ENCODE measurements around the gene PRSS58. TPM values are rescaled to one million over a fixed set of nuclear protein-coding genes. Genes with fewer than 3 reads are reported as not detected.

PRSS58 gene
- total and polyA plus RNA-seq, 10 donors, result not detected

- Histone ChIP-seq H3K9me3 (no peaks in the 10 kb centered on the region), H3K4me3 (no peak overlapping the region), H3K36me3 (no peaks in the 10 kb centered on the region), H3K4me1 (no peaks in the 10 kb centered on the region), H3K27me3 (replicated peaks in 1 of 7) (peaks cover 0 to 12% (median 0%) of the 10 kb centered on the region in 7 donors), H3K27ac (no peak overlapping the region)
- WGBS, 5 donors, result 61 to 74% (median 67%) methylated on average over 7 of the region's 7 CpGs
- DNase-seq, result no peak
- TF ChIP-seq POLR2A (IDR thresholded peaks at IDR 0.05) (no peak), POLR2AphosphoS5 (IDR thresholded peaks at IDR 0.05) (no peak), CTCF (IDR thresholded peaks at IDR 0.05 in 8 of 11, conservative IDR thresholded peaks at IDR 0.05 in 3 of 11) (no peak)
- intact Hi-C loops (cut with DNase I; ENCODE audit: low total_unique reads), result no loop called here
Observed at GRCh38 chr7:142248166-142249160, 9.4 kb downstream of the PRSS58 start.

GRCh38 chr7:142243823-142244222 lies 14.0 kb downstream of the PRSS58 start:
- Histone ChIP-seq H3K27ac (no peak overlapping the region), H3K4me3 (no peak overlapping the region), H3K4me1 (no peaks in the 10 kb centered on the region), H3K36me3 (no peaks in the 10 kb centered on the region), H3K9me3 (no peaks in the 10 kb centered on the region), H3K27me3 (replicated peaks in 1 of 7) (peaks cover 0 to 16% (median 0%) of the 10 kb centered on the region in 7 donors)
- TF ChIP-seq POLR2A (IDR thresholded peaks at IDR 0.05) (no peak), POLR2AphosphoS5 (IDR thresholded peaks at IDR 0.05) (no peak), CTCF (IDR thresholded peaks at IDR 0.05 in 8 of 11, conservative IDR thresholded peaks at IDR 0.05 in 3 of 11) (no peak)
- no peak for DNase-seq
- intact Hi-C loops (cut with DNase I; ENCODE audit: low total_unique reads), result no loop called here
- 83 to 89% (median 85%) methylated on average over 10 of the region's 10 CpGs for WGBS, 5 donors

GRCh38 chr7:142240546-142240945 lies 17.3 kb downstream of the PRSS58 start:
- WGBS, 5 donors, result 16 to 39% (median 29%) methylated on average over 4 of the region's 4 CpGs
- no peak for TF ChIP-seq POLR2AphosphoS5 (IDR thresholded peaks at IDR 0.05)
- TF ChIP-seq POLR2A (IDR thresholded peaks at IDR 0.05), result no peak
- TF ChIP-seq CTCF (IDR thresholded peaks at IDR 0.05 in 8 of 11, conservative IDR thresholded peaks at IDR 0.05 in 3 of 11), result no peak
- peaks cover 0 to 4% (median 0%) of the 10 kb centered on the region in 8 donors for H3K9me3 ChIP-seq

GRCh38 chr7:142231716-142232115 lies 26.1 kb downstream of the PRSS58 start:
- Histone ChIP-seq H3K36me3 (no peaks in the 10 kb centered on the region), H3K27ac (no peak overlapping the region), H3K4me3 (no peak overlapping the region), H3K4me1 (no peaks in the 10 kb centered on the region), H3K9me3 (peaks cover 0 to 10% (median 0%) of the 10 kb centered on the region in 8 donors), H3K27me3 (replicated peaks in 1 of 7) (peaks cover 0 to 28% (median 0%) of the 10 kb centered on the region in 7 donors)
- intact Hi-C loops (cut with DNase I; ENCODE audit: low total_unique reads), result no loop called here
- WGBS, 5 donors, result 41 to 61% (median 44%) methylated on average over 7 of the region's 7 CpGs
- TF ChIP-seq POLR2AphosphoS5 (IDR thresholded peaks at IDR 0.05) (no peak), CTCF (IDR thresholded peaks at IDR 0.05 in 8 of 11, conservative IDR thresholded peaks at IDR 0.05 in 3 of 11) (no peak), POLR2A (IDR thresholded peaks at IDR 0.05) (no peak)
- no peak for DNase-seq

More at GRCh38 chr7:142240546-142240945, 17.3 kb downstream of the PRSS58 start:
- Histone ChIP-seq H3K27ac (no peak overlapping the region), H3K36me3 (no peaks in the 10 kb centered on the region), H3K4me1 (no peaks in the 10 kb centered on the region), H3K27me3 (replicated peaks in 1 of 7) (peaks cover 0 to 16% (median 0%) of the 10 kb centered on the region in 7 donors), H3K4me3 (no peak overlapping the region)
- intact Hi-C loops (cut with DNase I; ENCODE audit: low total_unique reads), result no loop called here
- no peak for DNase-seq
